HepG2 (cell line): Measurements from ENCODE around the gene CDKN3. TPM values are rescaled to one million over a fixed set of nuclear protein-coding genes. Genes with fewer than 3 reads are reported as not detected.
A peak's percentile ranks its signal among the peaks of the same experiment; 100 is the strongest.
"Not testable (repeated sequence)": the region's sequence is repeated elsewhere in the genome, so short reads cannot be mapped to it uniquely, and the experiment has no call there.

ENCODE experiments used
- ATAC-seq: fragments of 200-7000 bp; cut with Tn5 transposase; 3 replicates; pipeline ENCODE4 v1.9.1; 2020; ENCODE audit warnings: mild to moderate bottlenecking, moderate library complexity
- BruUV-seq: library from RNA; stranded (reverse); fragments of 400-500 nt; replicated peaks from 2 replicates; lab custom pipeline; 2021; lab: Mats Ljungman, UMichigan
- CTCF ChIA-PET: fragments of 300-600 bp; formaldehyde crosslinking; extraction: SDS; loops from one replicate; lab custom pipeline; 2021; ENCODE audit warnings: low total read pairs, inconsistent platforms, low intra/inter-chr PET ratio; lab: Yijun Ruan, JAX
- POLR2A ChIA-PET: fragments of 350-600 bp; sonication (Branson Sonifier 250); formaldehyde crosslinking; loops from one replicate; lab custom pipeline; 2020; ENCODE audit warnings: antibody characterized with exemption, inconsistent platforms; lab: Yijun Ruan, JAX
- DNase-seq: peaks from one replicate; pipeline ENCODE4 v3.0.0-alpha.2; 2015; ENCODE audit warnings: low spot score
- FAIRE-seq: peaks from 3 replicates; lab custom pipeline; 2011; peaks lifted over from hg19 to GRCh38; lab: Jason Lieb, UNC
- H2AFZ ChIP-seq: one replicate; pipeline ENCODE4 v1.6.1; 2011; ENCODE audit warnings: low read length, inconsistent platforms
- H3K27ac ChIP-seq: fragments of 300-600 bp; 3 replicates; pipeline ENCODE4 v1.8.0; 2011; ENCODE audit warnings: mixed run types, mild to moderate bottlenecking, mixed read lengths, low read length, inconsistent platforms; ENCODE audit not compliant: insufficient read depth; ENCODE audit errors: extremely low read length
- H3K27me3 ChIP-seq, 2 experiments: fragments of 200-600 bp in 1 of 2; 2 replicates in 1 of 2; 3 replicates in 1 of 2; pipeline versions ENCODE4 v1.6.0 to v1.8.0; 2011; ENCODE audit warnings: low read length in 2 of 2, mild to moderate bottlenecking in 2 of 2, moderate library complexity in 2 of 2, inconsistent platforms in 1 of 2; ENCODE audit not compliant: insufficient read depth in 2 of 2, control insufficient read depth in 1 of 2
- H3K36me3 ChIP-seq, 2 experiments: fragments of 200-600 bp in 1 of 2; replicated peaks in 1 of 2; 2 replicates in 1 of 2; 3 replicates in 1 of 2; pipeline versions ENCODE4 v1.5.1 to v1.8.0; 2011; ENCODE audit warnings: low read length in 2 of 2, inconsistent platforms in 1 of 2; ENCODE audit not compliant: insufficient read depth in 2 of 2, control insufficient read depth in 1 of 2
- H3K4me1 ChIP-seq: 2 replicates; pipeline ENCODE4 v1.5.1; 2012; ENCODE audit warnings: low read length, inconsistent platforms; ENCODE audit not compliant: insufficient read depth
- H3K4me2 ChIP-seq: 2 replicates; pipeline ENCODE4 v1.6.0; 2011; ENCODE audit warnings: low read depth, low read length, inconsistent platforms
- H3K4me3 ChIP-seq, 3 experiments: fragments of 200-600 bp in 1 of 3; sonication (generic), shearing (Covaris generic) in 1 of 3; replicated peaks in 1 of 3; 2 replicates each; pipeline ENCODE4 v1.5.1; 2011 to 2016; ENCODE audit warnings: low read length in 3 of 3, inconsistent platforms in 2 of 3, low read depth in 2 of 3, mild to moderate bottlenecking in 2 of 3, control low read depth in 1 of 3, mixed read lengths in 1 of 3; ENCODE audit not compliant: insufficient read depth in 1 of 3
- H3K79me2 ChIP-seq: one replicate; pipeline ENCODE4 v1.6.1; 2011; ENCODE audit warnings: low read length, inconsistent platforms; ENCODE audit not compliant: insufficient read depth
- H3K9ac ChIP-seq: 2 replicates; pipeline ENCODE4 v1.6.0; 2011; ENCODE audit warnings: mild to moderate bottlenecking, low read depth, low read length, inconsistent platforms; ENCODE audit not compliant: insufficient read depth
- H3K9me3 ChIP-seq: 2 replicates; pipeline ENCODE4 v1.5.1; 2012; ENCODE audit warnings: mild to moderate bottlenecking, low read length
- H4K20me1 ChIP-seq: 2 replicates; pipeline ENCODE4 v1.6.0; 2011; ENCODE audit warnings: inconsistent platforms, mild to moderate bottlenecking, low read length, moderate library complexity; ENCODE audit not compliant: insufficient read depth
- SIX4 ChIP-seq: sonication (generic); formaldehyde crosslinking; IDR thresholded peaks from 2 replicates; pipeline ENCODE4 v1.4.0; 2020; ENCODE audit warnings: missing genetic modification reagents
- U2AF2 ChIP-seq: fragments of 200-400 bp; formaldehyde crosslinking; IDR thresholded peaks from 2 replicates; pipeline ENCODE4 v1.6.1; 2017; ENCODE audit warnings: low read depth, mild to moderate bottlenecking, low read length
- ZBTB38 ChIP-seq: sonication (generic); formaldehyde crosslinking; IDR thresholded peaks from 2 replicates; pipeline ENCODE4 v1.5.1; 2020; ENCODE audit warnings: mild to moderate bottlenecking, missing genetic modification reagents
- ZNF207 ChIP-seq: fragments of 450-650 bp; IDR thresholded peaks from 2 replicates; pipeline ENCODE4 v1.6.1; 2016; ENCODE audit warnings: antibody characterized with exemption, borderline replicate concordance
- ZNF558 ChIP-seq: sonication (generic); formaldehyde crosslinking; IDR thresholded peaks from 2 replicates; pipeline ENCODE4 v1.9.0; 2022; ENCODE audit warnings: mild to moderate bottlenecking, missing genetic modification reagents, borderline replicate concordance
- WGBS: methylation state at CpG from one replicate; pipeline ENCODE4 v1.1.6; 2017; ENCODE audit warnings: low lambda C conversion rate; 5-methylcytosine and 5-hydroxymethylcytosine counted together
- in situ Hi-C: cut with HindIII; loops from 2 replicates; pipeline ENCODE4 v1.10.0; 2017; ENCODE audit warnings: low pct_unique_long_range_greater_than_20kb; ENCODE audit not compliant: extremely low pct_ligation_motif_present
- intact Hi-C: fragments of 100-400 bp; cut with micrococcal nuclease; formaldehyde crosslinking; loops from one replicate; pipeline ENCODE4 v1.10.0; 2022; ENCODE audit not compliant: unreplicated experiment
- polyA plus RNA-seq, 8 experiments: library from polyadenylated mRNA; depleted of rRNA in 3 of 8; stranded (reverse) in 7 of 8; unstranded in 1 of 8; fragments of >200 nt; fragmentation: Illumina TruSeq in 4 of 8; extraction: Trizol in 4 of 8; gene quantifications; 2 replicates each; pipeline versions ENCODE4 v1.2.1 to v1.2.3, GENCODE V29; 2011 to 2016; ENCODE audit warnings: low read depth in 4 of 8, missing spikeins in 1 of 8, mixed read lengths in 1 of 8; ENCODE audit not compliant: insufficient read depth in 1 of 8
- total RNA-seq, 5 experiments: library from RNA; depleted of rRNA; stranded (reverse); fragments of >200 nt; fragmentation: Illumina TruSeq; extraction: Trizol; gene quantifications; 2 replicates each; pipeline ENCODE4 v1.2.3, GENCODE V29; 2016; ENCODE audit warnings: low read depth in 1 of 5
- TF ChIP-seq, protein P1 (sequence below): sonication (generic); formaldehyde crosslinking; IDR thresholded peaks from 2 replicates; pipeline ENCODE4 v1.4.0; 2020; ENCODE audit warnings: missing genetic modification reagents
- TF ChIP-seq, protein P2 (sequence below): IDR thresholded peaks from 2 replicates; pipeline ENCODE4 v1.6.1; 2012; ENCODE audit warnings: low read depth, low read length, improper control_type of control experiment
- TF ChIP-seq, protein P3 (sequence below): sonication (generic); formaldehyde crosslinking; IDR thresholded peaks from 2 replicates; pipeline ENCODE4 v1.4.0; 2020; ENCODE audit warnings: missing genetic modification reagents, low read depth, mild to moderate bottlenecking, borderline replicate concordance
- TF ChIP-seq, protein P4 (sequence below): sonication (generic); formaldehyde crosslinking; IDR thresholded peaks from 2 replicates; pipeline ENCODE4 v1.5.0; 2020; ENCODE audit warnings: mild to moderate bottlenecking, missing genetic modification reagents

The CDKN3 gene
- total and polyA plus RNA-seq, 2 of the 13 experiments (the other 11 are each of a cell fraction or from before 2014, with no cell fraction given): 63.0 to 88.9 TPM

DNA sequence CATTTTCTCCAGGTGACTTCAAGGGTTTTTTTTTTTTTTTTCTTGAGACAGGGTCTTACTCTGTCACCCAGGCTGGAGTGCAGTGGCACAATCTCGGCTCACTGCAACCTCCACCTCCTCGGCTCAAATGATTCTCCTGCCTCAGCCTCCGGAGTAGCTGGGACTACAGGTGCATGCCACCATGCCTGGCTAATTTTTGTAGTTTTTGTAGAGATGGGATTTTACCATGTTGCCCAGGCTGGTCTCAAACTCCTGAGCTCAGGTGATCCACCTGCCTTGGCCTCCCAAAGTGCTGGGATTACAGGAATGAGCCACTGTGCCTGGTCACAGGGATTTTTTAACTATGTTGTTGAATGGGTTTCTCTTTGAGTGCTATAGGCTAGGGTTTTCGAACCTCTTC, 41.1 kb downstream of the CDKN3 start:
- POLR2A ChIA-PET: interaction anchor here (1.1 to 1.2 kb wide), 2 partner anchors 16 to 84 kb away, joined by 3 read pairs; no protein-coding TSS in a partner anchor
- CTCF ChIA-PET: not testable (repeated sequence)
- peak overlapping the region; percentile 81; the same call in 1 of the 2 replicates for H3K4me2 ChIP-seq

DNA sequence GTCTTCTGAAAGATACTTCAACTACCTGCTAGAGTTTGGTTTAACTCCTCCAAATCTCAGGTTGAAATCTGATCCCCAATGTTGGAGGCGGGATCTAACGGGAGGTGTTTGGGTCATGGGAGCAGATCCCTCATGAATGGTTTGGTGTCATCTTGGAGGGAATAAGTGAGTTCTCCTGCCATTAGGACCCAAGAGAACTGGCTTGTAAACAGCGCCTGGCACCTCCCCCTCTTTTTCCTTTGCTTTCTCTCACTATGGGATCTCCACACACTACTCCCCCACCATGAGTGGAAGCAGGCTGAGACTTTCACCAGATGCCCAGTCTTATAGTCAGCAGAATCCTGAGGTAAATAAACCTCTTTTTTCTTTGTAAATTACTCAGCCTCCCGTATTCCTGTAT, 41.9 kb downstream of the CDKN3 start:
- peaks cover 1 to 22% of the 10 kb centered on the region in 2 experiments; a peak in 4 of 5 replicates for H3K36me3 ChIP-seq
- DNase-seq (no peak), FAIRE-seq (no peak), ATAC-seq (no peak)
- peaks cover 70% of the 10 kb centered on the region for H3K79me2 ChIP-seq
- peaks cover 14% of the 10 kb centered on the region for H4K20me1 ChIP-seq
- peak overlapping the region; percentile 95; the same call in 1 of the 2 replicates for H3K9ac ChIP-seq
- intact Hi-C loops (no loop called here), in situ Hi-C loops (no loop called here)
- BruUV-seq: no TSS peak
- 79% methylated on average over 4 of the region's 4 CpGs for WGBS
- peak overlapping the region; percentile 81 for H3K4me2 ChIP-seq
- H3K27ac ChIP-seq: no peak overlapping the region
- H3K4me1 ChIP-seq: peaks cover 72% of the 10 kb centered on the region
- no peak overlapping the region for H3K4me3 ChIP-seq
- no peaks in the 10 kb centered on the region for H3K9me3 ChIP-seq
- H3K27me3 ChIP-seq: no peaks in the 10 kb centered on the region; a peak in 1 of 5 replicates
- CTCF ChIA-PET: no interaction called here
- POLR2A ChIA-PET: no interaction called here
- H2AFZ ChIP-seq: no peak overlapping the region
- TF ChIP-seq ZNF558 (no peak), ZNF207 (no peak), U2AF2 (no peak), ZBTB38 (CRISPR knock-in tag) (no peak), SIX4 (CRISPR knock-in tag) (peak; percentile 64; the same call in 1 of the 2 replicates)
- TF ChIP-seq, protein P1, sequence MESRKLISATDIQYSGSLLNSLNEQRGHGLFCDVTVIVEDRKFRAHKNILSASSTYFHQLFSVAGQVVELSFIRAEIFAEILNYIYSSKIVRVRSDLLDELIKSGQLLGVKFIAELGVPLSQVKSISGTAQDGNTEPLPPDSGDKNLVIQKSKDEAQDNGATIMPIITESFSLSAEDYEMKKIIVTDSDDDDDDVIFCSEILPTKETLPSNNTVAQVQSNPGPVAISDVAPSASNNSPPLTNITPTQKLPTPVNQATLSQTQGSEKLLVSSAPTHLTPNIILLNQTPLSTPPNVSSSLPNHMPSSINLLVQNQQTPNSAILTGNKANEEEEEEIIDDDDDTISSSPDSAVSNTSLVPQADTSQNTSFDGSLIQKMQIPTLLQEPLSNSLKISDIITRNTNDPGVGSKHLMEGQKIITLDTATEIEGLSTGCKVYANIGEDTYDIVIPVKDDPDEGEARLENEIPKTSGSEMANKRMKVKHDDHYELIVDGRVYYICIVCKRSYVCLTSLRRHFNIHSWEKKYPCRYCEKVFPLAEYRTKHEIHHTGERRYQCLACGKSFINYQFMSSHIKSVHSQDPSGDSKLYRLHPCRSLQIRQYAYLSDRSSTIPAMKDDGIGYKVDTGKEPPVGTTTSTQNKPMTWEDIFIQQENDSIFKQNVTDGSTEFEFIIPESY (CRISPR knock-in tag): peak; percentile 77
- TF ChIP-seq, protein P2, sequence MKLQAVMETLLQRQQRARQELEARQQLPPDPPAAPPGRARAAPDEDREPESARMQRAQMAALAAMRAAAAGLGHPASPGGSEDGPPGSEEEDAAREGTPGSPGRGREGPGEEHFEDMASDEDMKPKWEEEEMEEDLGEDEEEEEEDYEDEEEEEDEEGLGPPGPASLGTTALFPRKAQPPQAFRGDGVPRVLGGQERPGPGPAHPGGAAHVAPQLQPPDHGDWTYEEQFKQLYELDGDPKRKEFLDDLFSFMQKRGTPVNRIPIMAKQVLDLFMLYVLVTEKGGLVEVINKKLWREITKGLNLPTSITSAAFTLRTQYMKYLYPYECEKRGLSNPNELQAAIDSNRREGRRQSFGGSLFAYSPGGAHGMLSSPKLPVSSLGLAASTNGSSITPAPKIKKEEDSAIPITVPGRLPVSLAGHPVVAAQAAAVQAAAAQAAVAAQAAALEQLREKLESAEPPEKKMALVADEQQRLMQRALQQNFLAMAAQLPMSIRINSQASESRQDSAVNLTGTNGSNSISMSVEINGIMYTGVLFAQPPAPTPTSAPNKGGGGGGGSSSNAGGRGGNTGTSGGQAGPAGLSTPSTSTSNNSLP: no peak
- TF ChIP-seq, protein P3, sequence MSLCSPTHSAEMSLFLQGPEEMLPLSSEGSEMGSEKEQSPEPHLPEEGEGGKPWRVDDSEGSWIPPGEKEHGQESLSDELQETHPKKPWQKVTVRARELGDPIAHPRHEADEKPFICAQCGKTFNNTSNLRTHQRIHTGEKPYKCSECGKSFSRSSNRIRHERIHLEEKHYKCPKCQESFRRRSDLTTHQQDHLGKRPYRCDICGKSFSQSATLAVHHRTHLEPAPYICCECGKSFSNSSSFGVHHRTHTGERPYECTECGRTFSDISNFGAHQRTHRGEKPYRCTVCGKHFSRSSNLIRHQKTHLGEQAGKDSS (CRISPR knock-in tag): no peak

More for the DNA sequence above, 41.1 kb downstream of the CDKN3 start:
- H3K4me3 ChIP-seq, ATAC-seq, FAIRE-seq, H3K27me3 ChIP-seq, H3K9me3 ChIP-seq, H2AFZ ChIP-seq, H3K9ac ChIP-seq, in situ Hi-C loops, BruUV-seq, intact Hi-C loops, H3K27ac ChIP-seq, DNase-seq: not testable (repeated sequence)
- H3K4me1 ChIP-seq: peaks cover 79% of the 10 kb centered on the region
- peaks cover 78% of the 10 kb centered on the region for H3K79me2 ChIP-seq
- WGBS: 86% methylated on average over 4 of the region's 4 CpGs
- TF ChIP-seq, protein P4, sequence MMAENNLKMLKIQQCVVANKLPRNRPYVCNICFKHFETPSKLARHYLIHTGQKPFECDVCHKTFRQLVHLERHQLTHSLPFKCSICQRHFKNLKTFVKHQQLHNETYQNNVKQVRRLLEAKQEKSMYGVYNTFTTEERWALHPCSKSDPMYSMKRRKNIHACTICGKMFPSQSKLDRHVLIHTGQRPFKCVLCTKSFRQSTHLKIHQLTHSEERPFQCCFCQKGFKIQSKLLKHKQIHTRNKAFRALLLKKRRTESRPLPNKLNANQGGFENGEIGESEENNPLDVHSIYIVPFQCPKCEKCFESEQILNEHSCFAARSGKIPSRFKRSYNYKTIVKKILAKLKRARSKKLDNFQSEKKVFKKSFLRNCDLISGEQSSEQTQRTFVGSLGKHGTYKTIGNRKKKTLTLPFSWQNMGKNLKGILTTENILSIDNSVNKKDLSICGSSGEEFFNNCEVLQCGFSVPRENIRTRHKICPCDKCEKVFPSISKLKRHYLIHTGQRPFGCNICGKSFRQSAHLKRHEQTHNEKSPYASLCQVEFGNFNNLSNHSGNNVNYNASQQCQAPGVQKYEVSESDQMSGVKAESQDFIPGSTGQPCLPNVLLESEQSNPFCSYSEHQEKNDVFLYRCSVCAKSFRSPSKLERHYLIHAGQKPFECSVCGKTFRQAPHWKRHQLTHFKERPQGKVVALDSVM (CRISPR knock-in tag): 0 out of 2 replicates have a peak, but pooled peaks have one; percentile 37
- peaks cover 14% of the 10 kb centered on the region for H4K20me1 ChIP-seq
- peaks cover 1 to 27% of the 10 kb centered on the region in 2 experiments; a peak in 4 of 5 replicates for H3K36me3 ChIP-seq
